Brain pericyte (primary cell): ENCODE results near the gene ASPG.

Source experiments
- DNase-seq: peaks from one replicate; pipeline ENCODE4 v3.0.0-alpha.2; 2012; ENCODE audit warnings: low read depth, low spot score

ASPG gene

DNA sequence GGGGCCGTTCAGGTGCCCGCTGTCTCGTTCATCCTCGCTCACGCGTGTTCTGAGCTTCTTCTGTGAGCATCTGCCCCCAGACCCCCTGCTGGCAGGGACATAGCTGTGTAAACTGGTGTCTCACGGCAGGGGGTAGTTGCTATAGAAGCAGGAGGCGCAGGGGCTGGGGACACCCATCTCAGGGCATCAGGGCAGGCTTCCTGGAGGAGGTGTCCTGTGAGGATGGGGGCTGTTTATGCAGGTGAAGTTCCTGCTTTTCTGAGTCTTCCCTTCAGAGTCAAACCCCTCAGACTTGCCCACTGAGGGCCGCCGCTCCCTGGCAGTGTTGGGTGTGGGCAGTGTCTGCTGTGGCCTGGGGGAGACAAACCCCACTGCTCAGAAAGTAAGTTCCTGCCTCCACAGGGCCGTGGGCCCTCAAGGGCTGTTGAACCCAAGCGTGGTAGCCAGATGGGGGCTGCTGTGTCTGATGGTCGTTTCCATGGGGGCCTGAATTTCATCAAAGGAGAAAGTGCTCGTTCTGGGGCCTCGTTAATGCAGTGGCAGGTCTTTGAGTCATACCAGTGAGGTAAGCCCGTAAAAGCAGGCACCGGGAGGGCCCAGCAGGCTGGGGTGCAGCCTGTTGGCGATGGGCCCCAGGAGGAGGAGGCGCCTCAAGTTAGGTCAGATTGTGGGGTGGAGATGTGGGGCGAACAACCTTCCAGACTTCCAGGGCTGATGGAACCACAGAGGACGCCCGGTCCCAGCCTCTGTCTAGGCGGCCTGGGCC, 76.3 kb downstream of the ASPG start:
- DNase-seq: no peak

DNA sequence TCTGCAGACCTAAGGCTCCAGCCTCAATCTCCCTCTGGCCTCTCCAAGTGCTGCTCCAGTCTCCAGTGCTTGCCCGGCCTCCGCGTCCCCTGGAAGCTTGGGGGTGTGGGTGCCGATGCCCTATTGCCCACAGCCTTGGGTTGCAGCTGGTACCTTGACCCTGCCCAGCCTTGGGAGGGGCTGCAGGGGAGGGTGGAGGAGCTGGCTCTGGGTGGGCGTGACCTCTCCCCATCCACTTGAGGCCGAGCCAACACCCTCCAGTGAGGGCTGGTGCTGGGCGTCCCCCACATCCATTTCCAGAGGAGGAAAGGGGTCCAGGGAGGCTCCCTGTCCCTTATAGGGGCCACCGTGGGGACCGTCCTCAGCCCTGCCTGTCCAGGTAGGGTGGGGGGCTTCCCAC, 77.0 kb downstream of the ASPG start:
- no peak for DNase-seq

DNA sequence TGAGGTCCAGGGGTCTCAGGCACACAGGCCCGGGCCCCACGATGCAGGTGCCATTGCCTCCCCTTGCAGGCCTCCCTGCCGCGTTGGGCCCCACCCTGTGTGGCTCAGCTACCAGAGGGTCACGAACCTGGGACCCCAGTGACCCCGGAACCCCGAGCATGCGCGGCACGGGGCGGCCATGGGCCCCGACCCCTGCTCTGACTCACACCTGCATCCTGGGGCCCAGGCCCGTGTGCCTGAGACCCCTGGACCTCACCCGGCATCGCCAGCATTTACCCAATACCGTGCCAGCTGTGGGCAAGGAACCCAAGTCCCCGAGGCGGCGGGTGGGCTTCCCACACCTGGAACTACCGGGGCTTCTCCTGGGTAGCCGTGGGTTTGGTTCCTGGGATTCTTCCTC, 78.0 kb downstream of the ASPG start:
- no peak for DNase-seq

DNA sequence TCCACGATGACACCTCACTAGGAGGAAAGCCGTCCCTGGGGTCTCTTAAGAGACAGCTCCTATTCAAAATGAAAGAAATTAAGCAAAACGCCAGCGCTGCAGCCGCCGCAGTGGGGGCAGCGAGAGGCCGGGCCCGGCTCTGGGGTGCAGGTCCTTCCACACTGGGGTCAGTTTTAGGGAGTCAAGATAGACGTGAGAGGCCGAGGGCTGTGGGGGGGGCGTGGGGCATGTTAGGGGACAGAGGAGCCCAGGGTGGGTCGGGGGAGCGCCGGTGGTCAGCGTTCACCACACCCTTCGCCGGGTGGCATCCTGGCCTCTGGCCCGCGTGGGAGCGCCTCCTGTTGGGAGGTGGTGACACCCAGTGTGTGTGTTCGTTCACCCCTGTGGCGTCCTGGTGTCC, 78.5 kb downstream of the ASPG start:
- DNase-seq: no peak

DNA sequence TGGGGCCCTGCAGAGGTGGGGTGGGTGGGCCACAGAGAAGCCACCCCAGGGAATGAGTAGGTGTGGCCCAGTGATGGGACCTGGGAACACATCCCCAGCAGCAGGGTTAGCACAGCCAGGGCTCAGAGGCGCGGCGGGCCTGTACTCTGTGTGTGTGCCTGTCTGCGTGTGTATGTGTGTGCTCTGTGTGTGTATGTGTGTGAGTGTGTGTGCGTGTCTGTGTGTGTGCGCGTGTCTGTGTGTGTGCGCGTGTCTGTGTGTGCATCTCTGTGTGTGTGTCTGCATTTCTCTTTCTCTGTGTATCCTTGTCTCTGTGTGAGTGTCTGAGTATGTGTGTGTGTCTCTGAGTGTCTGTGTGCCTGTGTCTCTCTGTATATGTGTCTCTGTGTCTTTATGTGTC, 79.0 kb downstream of the ASPG start:
- no peak for DNase-seq
